ENCODE results near the gene GATAD2B. TPM values are rescaled to one million over a fixed set of nuclear protein-coding genes. Genes with fewer than 3 reads are reported as not detected.
A peak's percentile ranks its signal among the peaks of the same experiment; 100 is the strongest.

Gene GATAD2B
- total and polyA plus RNA-seq, 7 donors = 1.8 to 37.4 (median 16.4) TPM

GRCh38 chr1:153794624-153795329 is 128.0 kb downstream of the GATAD2B start:
- no peak overlapping the region for H3K4me3 ChIP-seq
- no peaks in the 10 kb centered on the region for H3K36me3 ChIP-seq
- no peak overlapping the region for H3K27ac ChIP-seq
- peaks cover 0 to 3% (median 0%) of the 10 kb centered on the region in 3 donors for H3K27me3 ChIP-seq
- intact Hi-C loops (cut with DNase I) = no loop called here
- no peak for TF ChIP-seq CTCF (IDR thresholded peaks at IDR 0.05)
- no peak for TF ChIP-seq POLR2A (IDR thresholded peaks at IDR 0.05)
- no peak for TF ChIP-seq EP300 (IDR thresholded peaks at IDR 0.05)
- no peak for TF ChIP-seq POLR2AphosphoS5 (IDR thresholded peaks at IDR 0.05)
- H3K4me1 ChIP-seq = peaks cover 0 to 26% (median 14%) of the 10 kb centered on the region in 4 donors
- H3K9me3 ChIP-seq = no peaks in the 10 kb centered on the region
- WGBS, 2 donors = 65 to 77% methylated on average over 14 of the region's 14 CpGs
- DNase-seq = peak; percentile 69

GRCh38 chr1:153793973-153794615 is 128.7 kb downstream of the GATAD2B start:
- H3K27ac ChIP-seq = no peak overlapping the region
- H3K36me3 ChIP-seq = no peaks in the 10 kb centered on the region
- H3K4me1 ChIP-seq = peaks cover 0 to 33% (median 21%) of the 10 kb centered on the region in 4 donors
- H3K9me3 ChIP-seq = no peaks in the 10 kb centered on the region
- no peak overlapping the region for H3K4me3 ChIP-seq
- 80 to 90% methylated on average over 12 of the region's 12 CpGs for WGBS, 2 donors
- no peak for TF ChIP-seq POLR2AphosphoS5 (IDR thresholded peaks at IDR 0.05)
- TF ChIP-seq EP300 (IDR thresholded peaks at IDR 0.05) = no peak
- TF ChIP-seq POLR2A (IDR thresholded peaks at IDR 0.05) = no peak
- no peak for TF ChIP-seq CTCF (IDR thresholded peaks at IDR 0.05)
- intact Hi-C loops (cut with DNase I) = loop anchor here (2.0 kb wide), 1 partner anchor 129 kb away; the partner anchor contains the start of gene GATAD2B
- peak; percentile 59 for DNase-seq
- peaks cover 0 to 3% (median 0%) of the 10 kb centered on the region in 3 donors for H3K27me3 ChIP-seq

DNA sequence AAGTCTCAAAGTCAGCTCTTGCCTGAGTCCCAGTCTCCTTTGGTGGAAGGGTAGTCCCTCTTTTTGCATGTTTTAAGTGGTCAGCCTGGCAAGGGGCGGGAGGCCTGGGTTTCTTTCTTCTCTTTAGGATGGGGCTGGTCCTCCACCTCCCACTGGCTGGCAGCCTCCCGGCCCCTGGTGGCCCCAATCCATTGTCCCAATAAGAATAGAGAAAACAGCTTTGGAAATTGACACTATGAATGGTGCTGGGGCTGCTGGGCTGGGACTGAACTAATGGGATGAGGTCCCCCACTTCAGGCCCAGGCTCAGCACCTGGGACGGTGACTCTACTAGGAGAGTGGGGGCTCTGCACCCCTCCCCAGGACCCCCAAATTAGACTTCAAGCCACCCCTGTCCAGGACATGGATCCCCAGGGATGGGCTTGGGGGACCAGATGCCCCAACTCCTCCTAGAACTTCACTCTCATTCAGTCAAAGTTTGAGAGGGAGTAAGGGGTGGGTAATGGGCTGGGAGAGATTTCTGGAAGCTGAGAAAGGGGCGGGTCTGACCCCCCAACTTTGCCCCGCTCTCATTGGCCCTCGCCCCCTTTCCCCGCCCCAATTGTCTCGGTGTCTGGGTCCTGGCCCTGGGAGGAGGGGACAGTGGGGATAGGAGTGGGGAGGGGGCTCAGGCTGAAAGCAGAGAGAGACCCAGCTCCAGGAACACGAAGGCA is 129.4 kb downstream of the GATAD2B start:
- Histone ChIP-seq H3K27ac (no peak overlapping the region), H3K27me3 (peaks cover 0 to 3% (median 0%) of the 10 kb centered on the region in 3 donors), H3K9me3 (no peaks in the 10 kb centered on the region), H3K36me3 (no peaks in the 10 kb centered on the region), H3K4me3 (no peak overlapping the region), H3K4me1 (peaks cover 0 to 35% (median 26%) of the 10 kb centered on the region in 4 donors)
- WGBS, 2 donors = 69 to 84% methylated on average over 9 of the region's 9 CpGs
- TF ChIP-seq EP300 (IDR thresholded peaks at IDR 0.05) (no peak), POLR2AphosphoS5 (IDR thresholded peaks at IDR 0.05) (no peak), POLR2A (IDR thresholded peaks at IDR 0.05) (no peak), CTCF (IDR thresholded peaks at IDR 0.05) (no peak)
- peak; percentile 61 for DNase-seq
- intact Hi-C loops (cut with DNase I) = loop anchor here (2.0 kb wide), 1 partner anchor 129 kb away; the partner anchor contains the start of gene GATAD2B

DNA sequence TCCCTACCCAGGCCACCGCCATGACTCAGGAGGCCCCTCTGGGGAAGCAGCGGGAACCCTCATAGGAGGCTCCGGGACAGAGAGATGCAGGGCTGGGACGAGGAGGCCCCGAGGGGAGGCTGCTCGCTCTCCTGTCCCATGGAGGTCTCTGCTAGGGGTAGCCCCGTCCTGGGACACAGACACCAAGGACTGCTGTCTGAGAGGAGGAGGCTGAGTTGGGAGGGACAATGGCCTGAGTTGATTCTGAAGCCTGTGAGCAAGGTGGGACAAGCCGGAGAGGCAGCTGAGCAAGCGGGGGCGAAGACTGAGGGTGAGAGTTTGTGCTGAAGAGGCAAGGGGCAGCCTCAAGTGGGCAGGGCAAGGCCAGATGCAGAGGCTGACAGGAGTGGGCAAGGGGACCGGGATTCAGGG is 130.1 kb downstream of the GATAD2B start:
- Histone ChIP-seq H3K4me1 (peaks cover 0 to 35% (median 26%) of the 10 kb centered on the region in 4 donors), H3K9me3 (no peaks in the 10 kb centered on the region), H3K4me3 (no peak overlapping the region), H3K27me3 (peaks cover 0 to 3% (median 0%) of the 10 kb centered on the region in 3 donors), H3K27ac (no peak overlapping the region), H3K36me3 (no peaks in the 10 kb centered on the region)
- 94 to 96% methylated on average over 11 of the region's 11 CpGs for WGBS, 2 donors
- TF ChIP-seq POLR2A (IDR thresholded peaks at IDR 0.05) (no peak), EP300 (IDR thresholded peaks at IDR 0.05) (no peak), CTCF (IDR thresholded peaks at IDR 0.05) (no peak), POLR2AphosphoS5 (IDR thresholded peaks at IDR 0.05) (no peak)
- peak; percentile 63 for DNase-seq
- intact Hi-C loops (cut with DNase I) = loop anchor here (2.0 kb wide), 1 partner anchor 130 kb away; the partner anchor contains the start of gene GATAD2B
